T-cell (primary cell): Measurements from ENCODE around the gene POLR1D. TPM values are rescaled to one million over a fixed set of nuclear protein-coding genes. Genes with fewer than 3 reads are reported as not detected.

Experiments
- ATAC-seq, 4 experiments: fragments of 200-7000 bp in 3 of 4; fragments of 150-1000 bp in 1 of 4; cut with Tn5 transposase; replicated peaks in 1 of 4; 1 replicate in 3 of 4; 2 replicates in 1 of 4; pipeline ENCODE4 v1.10.0; 2021; ENCODE audit warnings: moderate library complexity in 3 of 4, mild to moderate bottlenecking in 2 of 4, moderate number of reproducible peaks in 1 of 4
- CTCF ChIA-PET, 2 donors: fragments of 300-600 bp; sonication (Branson Sonifier 250); formaldehyde crosslinking; loops; one replicate each; lab custom pipeline; 2022; ENCODE audit warnings: antibody characterized with exemption in 2 of 2; lab: Charles Lee
- POLR2A ChIA-PET, 2 donors: fragments of 300-600 bp; sonication (Branson Sonifier 250); formaldehyde crosslinking; loops; one replicate each; lab custom pipeline; 2022; ENCODE audit warnings: antibody characterized with exemption in 2 of 2; lab: Charles Lee
- DNase-seq, 35 experiments: peaks; one replicate each; pipeline versions ENCODE4 v3.0.0 to v3.0.0-alpha.2; 2013 to 2023
- H3K27ac ChIP-seq: one replicate; pipeline ENCODE4 v1.5.1; 2013; ENCODE audit warnings: low read length
- H3K27me3 ChIP-seq, 2 experiments: replicated peaks in 1 of 2; 1 replicate in 1 of 2; 2 replicates in 1 of 2; pipeline versions ENCODE4 v1.6.1 to v1.7.0; 2013; ENCODE audit warnings: low read length in 1 of 2, mixed read lengths in 1 of 2; ENCODE audit not compliant: control insufficient read depth in 2 of 2, insufficient read depth in 2 of 2; ENCODE audit errors: extremely low read depth in 1 of 2
- H3K36me3 ChIP-seq, 2 donors: 1 replicate in 1 of 2; 2 replicates in 1 of 2; pipeline versions ENCODE4 v1.6.1 to v1.7.0; 2013; ENCODE audit warnings: low read length in 1 of 2; ENCODE audit not compliant: control insufficient read depth in 2 of 2, insufficient read depth in 1 of 2; ENCODE audit errors: extremely low read depth in 1 of 2
- H3K4me1 ChIP-seq, 2 experiments: 1 replicate in 1 of 2; 2 replicates in 1 of 2; pipeline versions ENCODE4 v1.6.1 to v1.7.0; 2013; ENCODE audit warnings: low read length in 2 of 2, mixed read lengths in 1 of 2; ENCODE audit not compliant: insufficient read depth in 2 of 2, control insufficient read depth in 1 of 2; ENCODE audit errors: extremely low read depth in 1 of 2
- H3K4me3 ChIP-seq, 2 donors: 1 replicate in 1 of 2; 2 replicates in 1 of 2; pipeline versions ENCODE4 v1.5.1 to v1.7.0; 2013; ENCODE audit warnings: mild to moderate bottlenecking in 2 of 2, low read length in 1 of 2, moderate library complexity in 1 of 2; ENCODE audit not compliant: control insufficient read depth in 1 of 2; ENCODE audit errors: extremely low read depth in 1 of 2
- H3K9me3 ChIP-seq: 2 replicates; pipeline ENCODE4 v1.7.0; 2013
- H3K27ac Mint-ChIP-seq, 2 donors: one replicate each; pipeline ENCODE4 v1.8.0; 2020 to 2021; ENCODE audit warnings: mild to moderate bottlenecking in 2 of 2, mixed read lengths in 2 of 2
- H3K27me3 Mint-ChIP-seq, 2 donors: one replicate each; pipeline ENCODE4 v1.8.0; 2021 to 2022; ENCODE audit warnings: mixed read lengths in 2 of 2
- H3K36me3 Mint-ChIP-seq: one replicate; pipeline ENCODE4 v1.8.0; 2021; ENCODE audit warnings: mixed read lengths
- H3K4me1 Mint-ChIP-seq, 3 donors: one replicate each; pipeline ENCODE4 v1.8.0; 2020 to 2022; ENCODE audit warnings: mixed read lengths in 3 of 3, mild to moderate bottlenecking in 1 of 3
- H3K4me3 Mint-ChIP-seq, 3 donors: one replicate each; pipeline ENCODE4 v1.8.0; 2020 to 2022; ENCODE audit warnings: mild to moderate bottlenecking in 3 of 3, mixed read lengths in 3 of 3, moderate library complexity in 3 of 3
- H3K9me3 Mint-ChIP-seq, 3 donors: one replicate each; pipeline ENCODE4 v1.8.0; 2020 to 2022; ENCODE audit warnings: mixed read lengths in 3 of 3
- WGBS: methylation state at CpG from one replicate; pipeline ENCODE4 v1.1.5; 2013; ENCODE audit warnings: missing lambda C conversion rate; ENCODE audit not compliant: insufficient coverage; 5-methylcytosine and 5-hydroxymethylcytosine counted together
- total RNA-seq, 35 experiments: library from RNA in 6 of 35; stranded (reverse) in 6 of 35; fragments of 120-200 nt in 1 of 35; gene quantifications; one replicate each; pipeline versions ENCODE4 v1.2.1 to v1.2.4 and lab custom pipeline; 2013 to 2026

Gene POLR1D
- total RNA-seq, 5 donors from 2014 or later (not counting 1 experiment from before 2014, with no cell fraction given), result 136 to 167 (median 139) TPM

GRCh38 chr13:27620377-27621115, 1.1 kb upstream of the POLR1D start, which contains the start of gene LNX2:
TSS of gene LNX2 (minus strand) at chr13:27620529. CDS start at chr13:27581703, 38,826 bp downstream.
- no peaks in the 10 kb centered on the region for H3K27me3 Mint-ChIP-seq
- peak within 1 kb of the TSS; percentile 91 to 92 for H3K4me3 ChIP-seq
- peak within 1 kb of the TSS; percentile 91 to 94 (median 93) for H3K4me3 Mint-ChIP-seq
- peaks cover 62 to 68% (median 67%) of the 10 kb centered on the region in 3 donors for H3K4me1 Mint-ChIP-seq
- no peaks in the 10 kb centered on the region for H3K9me3 Mint-ChIP-seq
- H3K36me3 ChIP-seq, result peaks cover 0 to 10% of the 10 kb centered on the region in 2 donors
- DNase-seq, result peak; percentile 86 to 98 (median 94)
- peak within 1 kb of the TSS; percentile 92 to 96 for H3K27ac Mint-ChIP-seq
- no peaks in the 10 kb centered on the region for H3K9me3 ChIP-seq
- no peaks in the 10 kb centered on the region for H3K27me3 ChIP-seq
- peaks cover 21 to 24% of the 10 kb centered on the region in 2 experiments for H3K4me1 ChIP-seq
- H3K36me3 Mint-ChIP-seq, result peaks cover 24% of the 10 kb centered on the region
- CTCF ChIA-PET, result interaction anchor here (0.6 to 1.3 kb wide), 10 partner anchors 9 to 1991 kb away, joined by 3 to 6 read pairs (median 3); no protein-coding TSS in a partner anchor
- peak within 1 kb of the TSS; percentile 96 for H3K27ac ChIP-seq
- peak; percentile 83 to 86 (median 84) for ATAC-seq
- POLR2A ChIA-PET, result interaction anchor here (0.5 to 2.1 kb wide), 8 partner anchors 18 to 1097 kb away, joined by 3 to 10 read pairs (median 3); partner anchors contain the start of genes GTF3A (in 1 of the 2) and MTIF3 (in 1 of the 2)
- under 1% methylated on average over 68 of the region's 79 CpGs for WGBS

- DNase-seq, result peak in 1 of 35 experiments; percentile 46
- H3K4me3 ChIP-seq, result peak overlapping the region; percentile 91 to 92
Measured at GRCh38 chr13:27621116-27621365, 651 bp upstream of the POLR1D start.

GRCh38 chr13:27622102-27622820, 569 bp downstream of the POLR1D start:
- CTCF ChIA-PET, result interaction anchor here in 1 of 2 donors (0.6 kb wide), 1 partner anchor 123 kb away, joined by 3 read pairs; no protein-coding TSS in a partner anchor
- H3K27ac Mint-ChIP-seq, result peak overlapping the region; percentile 85 to 91
- POLR2A ChIA-PET, result interaction anchor here (0.6 to 2.1 kb wide), 4 partner anchors 10 to 871 kb away, joined by 3 to 10 read pairs (median 4); partner anchors contain the start of gene MTIF3 (in 1 of the 2)
- peak in 1 of 4 experiments; percentile 0 for ATAC-seq
- 0% methylated on average over 11 of the region's 13 CpGs for WGBS
- peaks cover 29% of the 10 kb centered on the region for H3K36me3 Mint-ChIP-seq
- peaks cover 72 to 74% (median 73%) of the 10 kb centered on the region in 3 donors for H3K4me1 Mint-ChIP-seq
- peak overlapping the region; percentile 91 to 92 for H3K4me3 ChIP-seq
- peak in 4 of 35 experiments; percentile 1 to 6 (median 3) for DNase-seq
- H3K4me1 ChIP-seq, result peaks cover 21 to 24% of the 10 kb centered on the region in 2 experiments
- H3K27me3 ChIP-seq, result no peaks in the 10 kb centered on the region
- no peaks in the 10 kb centered on the region for H3K27me3 Mint-ChIP-seq
- peak overlapping the region; percentile 40 for H3K27ac ChIP-seq
- H3K4me3 Mint-ChIP-seq, result peak overlapping the region; percentile 88 to 92 (median 91)
- H3K9me3 ChIP-seq, result no peaks in the 10 kb centered on the region
- H3K36me3 ChIP-seq, result peaks cover 0 to 14% of the 10 kb centered on the region in 2 donors
- no peaks in the 10 kb centered on the region for H3K9me3 Mint-ChIP-seq

More at GRCh38 chr13:27621116-27621365, 651 bp upstream of the POLR1D start:
- H3K27ac Mint-ChIP-seq, result peak overlapping the region; percentile 92 to 96
- ChIA-PET POLR2A (interaction anchor here (0.5 to 2.1 kb wide), 7 partner anchors 167 to 1097 kb away, joined by 3 to 10 read pairs (median 3); partner anchors contain the start of genes GTF3A (in 1 of the 2) and MTIF3 (in 1 of the 2)), CTCF (interaction anchor here in 1 of 2 donors (0.7 to 1.3 kb wide), 8 partner anchors 8 to 259 kb away, joined by 3 to 4 read pairs (median 3); no protein-coding TSS in a partner anchor)
- Histone ChIP-seq H3K36me3 (peaks cover 0 to 10% of the 10 kb centered on the region in 2 donors), H3K27me3 (no peaks in the 10 kb centered on the region), H3K9me3 (no peaks in the 10 kb centered on the region), H3K4me1 (peaks cover 21 to 24% of the 10 kb centered on the region in 2 experiments), H3K27ac (peak overlapping the region; percentile 96)
- peak; percentile 2 to 10 (median 2) for ATAC-seq
- peak overlapping the region; percentile 89 to 93 (median 91) for H3K4me3 Mint-ChIP-seq
- 0% methylated on average over 4 of the region's 8 CpGs for WGBS
- no peaks in the 10 kb centered on the region for H3K9me3 Mint-ChIP-seq
- peaks cover 63 to 68% (median 68%) of the 10 kb centered on the region in 3 donors for H3K4me1 Mint-ChIP-seq
- H3K27me3 Mint-ChIP-seq, result no peaks in the 10 kb centered on the region
- H3K36me3 Mint-ChIP-seq, result peaks cover 25% of the 10 kb centered on the region

DNA sequence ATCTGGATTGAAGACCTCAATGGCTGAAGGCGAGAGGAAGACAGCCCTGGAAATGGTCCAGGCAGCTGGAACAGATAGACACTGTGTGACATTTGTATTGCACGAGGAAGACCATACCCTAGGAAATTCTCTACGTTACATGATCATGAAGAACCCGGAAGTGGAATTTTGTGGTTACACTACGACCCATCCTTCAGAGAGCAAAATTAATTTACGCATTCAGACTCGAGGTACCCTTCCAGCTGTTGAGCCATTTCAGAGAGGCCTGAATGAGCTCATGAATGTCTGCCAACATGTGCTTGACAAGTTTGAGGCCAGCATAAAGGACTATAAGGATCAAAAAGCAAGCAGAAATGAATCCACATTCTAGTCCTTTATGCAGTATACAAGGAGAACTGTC, 1.2 kb downstream of the POLR1D start:
- Mint-ChIP-seq H3K4me3 (peak overlapping the region; percentile 88 to 92 (median 91)), H3K36me3 (peaks cover 32% of the 10 kb centered on the region), H3K4me1 (peaks cover 73 to 74% (median 73%) of the 10 kb centered on the region in 3 donors), H3K27ac (no peak overlapping the region), H3K9me3 (no peaks in the 10 kb centered on the region), H3K27me3 (no peaks in the 10 kb centered on the region)
- Histone ChIP-seq H3K4me1 (peaks cover 21 to 24% of the 10 kb centered on the region in 2 experiments), H3K36me3 (peaks cover 2 to 14% of the 10 kb centered on the region in 2 donors), H3K4me3 (no peak overlapping the region), H3K9me3 (no peaks in the 10 kb centered on the region), H3K27me3 (no peaks in the 10 kb centered on the region), H3K27ac (no peak overlapping the region)
- no peak for ATAC-seq
- DNase-seq, result no peak
- POLR2A ChIA-PET, result interaction anchor here in 1 of 2 donors (0.6 to 1.4 kb wide), 2 partner anchors 9 to 26 kb away, joined by 3 to 4 read pairs; no protein-coding TSS in a partner anchor
- WGBS, result 85% methylated on average over 7 of the region's 7 CpGs
- CTCF ChIA-PET, result interaction anchor here in 1 of 2 donors (0.7 kb wide), 1 partner anchor 208 kb away, joined by 3 read pairs; no protein-coding TSS in a partner anchor

- Histone ChIP-seq H3K4me3 (no peak overlapping the region), H3K27ac (no peak overlapping the region), H3K36me3 (peaks cover 2 to 14% of the 10 kb centered on the region in 2 donors), H3K9me3 (no peaks in the 10 kb centered on the region), H3K27me3 (no peaks in the 10 kb centered on the region), H3K4me1 (peaks cover 15 to 23% of the 10 kb centered on the region in 2 experiments)
- H3K4me3 Mint-ChIP-seq, result peak overlapping the region in 1 of 3 donors; percentile 91
- no CpG with 5 or more reads among the region's 3 CpGs for WGBS
- no peaks in the 10 kb centered on the region for H3K27me3 Mint-ChIP-seq
- ATAC-seq (no peak), DNase-seq (no peak)
- CTCF ChIA-PET, result interaction anchor here in 1 of 2 donors (0.5 kb wide), 1 partner anchor 12 kb away, joined by 4 read pairs; no protein-coding TSS in a partner anchor
- no peaks in the 10 kb centered on the region for H3K9me3 Mint-ChIP-seq
- POLR2A ChIA-PET, result interaction anchor here in 1 of 2 donors (0.6 kb wide), 1 partner anchor 417 kb away, joined by 4 read pairs; no protein-coding TSS in a partner anchor
- H3K4me1 Mint-ChIP-seq, result peaks cover 69 to 72% (median 71%) of the 10 kb centered on the region in 3 donors
- peak overlapping the region in 1 of 2 donors; percentile 66 for H3K27ac Mint-ChIP-seq
- H3K36me3 Mint-ChIP-seq, result peaks cover 37% of the 10 kb centered on the region
Measured at GRCh38 chr13:27624071-27624470, 2.4 kb downstream of the POLR1D start.
